SH-SY5Y (cell line): ENCODE results near the gene DRD2.

Experiments used
- GATA2 ChIP-seq: IDR thresholded peaks from 2 replicates; pipeline ENCODE4 v1.6.1; 2011; ENCODE audit warnings: mild to moderate bottlenecking, low read depth, low read length
- GATA3 ChIP-seq: IDR thresholded peaks from 2 replicates; pipeline ENCODE4 v1.6.1; 2011; ENCODE audit warnings: low read depth, mild to moderate bottlenecking, low read length, moderate library complexity

GRCh38 chr11:113375402-113375801, 99.8 kb downstream of the DRD2 start:
- no peak for TF ChIP-seq GATA2
- TF ChIP-seq GATA3: no peak
